GM12878 (cell line): ENCODE results near the gene EIF3B. TPM values are rescaled to one million over a fixed set of nuclear protein-coding genes. Genes with fewer than 3 reads are reported as not detected.

Experiments used
- BRCA1 ChIP-seq: IDR thresholded peaks from 2 replicates; pipeline ENCODE4 v1.6.1; 2011; ENCODE audit warnings: low read depth, low read length, improper control_type of control experiment
- CBFB ChIP-seq: IDR thresholded peaks from 2 replicates; pipeline ENCODE4 v1.6.1; 2016; ENCODE audit warnings: antibody characterized with exemption, low read depth
- CHD2 ChIP-seq: IDR thresholded peaks from 2 replicates; pipeline ENCODE4 v1.6.1; 2011; ENCODE audit warnings: low read depth, low read length, improper control_type of control experiment, borderline replicate concordance
- EZH2 ChIP-seq: IDR thresholded peaks from 2 replicates; pipeline ENCODE4 v1.6.1; 2012; ENCODE audit warnings: low read depth, mild to moderate bottlenecking, control low read depth, inconsistent platforms, low read length, borderline replicate concordance; ENCODE audit not compliant: control insufficient read depth
- FOS ChIP-seq: IDR thresholded peaks from 3 replicates; pipeline ENCODE4 v1.6.1; 2011; ENCODE audit warnings: borderline replicate concordance; ENCODE audit not compliant: insufficient read length; ENCODE audit errors: extremely low read depth
- GABPA ChIP-seq: IDR thresholded peaks from 2 replicates; pipeline ENCODE4 v1.6.1; 2014; ENCODE audit warnings: antibody characterized with exemption, low read depth, mild to moderate bottlenecking, inconsistent platforms
- HDAC6 ChIP-seq: fragments of 200-600 bp; sonication (generic); IDR thresholded peaks from one replicate; pipeline ENCODE4 v1.8.0; 2017; ENCODE audit warnings: antibody characterized with exemption; ENCODE audit not compliant: unreplicated experiment
- IRF4 ChIP-seq: IDR thresholded peaks from 2 replicates; pipeline ENCODE4 v1.6.1; 2011; ENCODE audit warnings: low read depth, low read length
- JUNB ChIP-seq: IDR thresholded peaks from 2 replicates; pipeline ENCODE4 v1.6.1; 2016; ENCODE audit warnings: antibody characterized with exemption, mild to moderate bottlenecking
- KAT2A ChIP-seq: conservative IDR thresholded peaks from 2 replicates; pipeline ENCODE4 v1.6.1; 2011; ENCODE audit warnings: low read depth, low read length; ENCODE audit not compliant: control insufficient read depth
- MEF2B ChIP-seq: fragments of 450-650 bp; IDR thresholded peaks from 2 replicates; pipeline ENCODE4 v1.6.1; 2018; ENCODE audit warnings: mild to moderate bottlenecking, moderate library complexity; ENCODE audit not compliant: partially characterized antibody, poor library complexity, severe bottlenecking
- MTA2 ChIP-seq: fragments of 450-650 bp; IDR thresholded peaks from 2 replicates; pipeline ENCODE4 v1.6.1; 2016; ENCODE audit warnings: low read depth, mild to moderate bottlenecking, moderate library complexity
- MTA3 ChIP-seq: IDR thresholded peaks from 2 replicates; pipeline ENCODE4 v1.6.1; 2012; ENCODE audit warnings: low read length, inconsistent platforms, borderline replicate concordance
- NKRF ChIP-seq: fragments of 450-650 bp; conservative IDR thresholded peaks from 2 replicates; pipeline ENCODE4 v1.6.1; 2017; ENCODE audit warnings: mild to moderate bottlenecking, moderate library complexity
- POLR2A ChIP-seq: IDR thresholded peaks from 2 replicates; pipeline ENCODE4 v1.6.1; 2011; ENCODE audit warnings: low read depth, mild to moderate bottlenecking, low read length
- RB1 ChIP-seq: fragments of 450-650 bp; formaldehyde crosslinking; IDR thresholded peaks from 2 replicates; pipeline ENCODE4 v1.6.1; 2017; ENCODE audit warnings: mild to moderate bottlenecking, borderline replicate concordance
- SPI1 ChIP-seq: IDR thresholded peaks from 2 replicates; pipeline ENCODE4 v1.6.1; 2011; ENCODE audit warnings: low read depth, mild to moderate bottlenecking, low read length, moderate library complexity, borderline replicate concordance; ENCODE audit not compliant: insufficient read depth
- TBL1XR1 ChIP-seq: IDR thresholded peaks from 2 replicates; pipeline ENCODE4 v1.6.1; 2012; ENCODE audit warnings: low read depth, low read length, improper control_type of control experiment
- USF1 ChIP-seq: IDR thresholded peaks from 2 replicates; pipeline ENCODE4 v1.6.1; 2011; ENCODE audit warnings: borderline replicate concordance, low read depth, mild to moderate bottlenecking, moderate library complexity, mixed read lengths, low read length; ENCODE audit not compliant: insufficient read depth; ENCODE audit errors: extremely low read length
- YBX1 ChIP-seq: fragments of 450-650 bp; IDR thresholded peaks from 2 replicates; pipeline ENCODE4 v1.6.1; 2016; ENCODE audit warnings: antibody characterized with exemption
- ZBTB33 ChIP-seq: fragments of 450-650 bp; IDR thresholded peaks from 2 replicates; pipeline ENCODE4 v1.6.1; 2017; ENCODE audit warnings: mild to moderate bottlenecking
- ZNF687 ChIP-seq: fragments of 450-650 bp; IDR thresholded peaks from 2 replicates; pipeline ENCODE4 v1.6.1; 2017; ENCODE audit warnings: mild to moderate bottlenecking, moderate library complexity
- polyA plus RNA-seq, 11 experiments: library from polyadenylated mRNA; depleted of rRNA in 4 of 11; unstranded in 6 of 11; stranded (reverse) in 5 of 11; fragments of >200 nt; fragmentation: Nextera tagmentation in 4 of 11; fragmentation: Illumina TruSeq in 1 of 11; extraction: Ambion mirVana in 4 of 11; extraction: Trizol in 1 of 11; gene quantifications; 1 replicate in 1 of 11; 2 replicates in 10 of 11; pipeline versions ENCODE4 v1.2.1 to v1.2.3, GENCODE V29; 2011 to 2016; ENCODE audit warnings: inconsistent platforms in 2 of 11, missing spikeins in 2 of 11, low read depth in 1 of 11
- total RNA-seq, 4 experiments: library from RNA; depleted of rRNA in 3 of 4; stranded (reverse); fragments of >200 nt in 3 of 4; fragmentation: Illumina TruSeq in 1 of 4; extraction: Trizol in 1 of 4; gene quantifications; 2 replicates each; pipeline versions ENCODE4 v1.2.1 to v1.2.3, GENCODE V29; 2013 to 2021

The EIF3B gene
- total and polyA plus RNA-seq, 10 of the 15 experiments (the other 5 are each of a cell fraction or from before 2014, with no cell fraction given), result 17.6 to 275 (median 153) TPM

- no peak for TF ChIP-seq USF1
- peak; percentile 48; the same call in 1 of the 2 replicates for TF ChIP-seq CHD2
- peak; percentile 69 for TF ChIP-seq NKRF
- no peak for TF ChIP-seq ZNF687
- no peak for TF ChIP-seq KAT2A
- peak; percentile 71; the same call in 1 of the 2 replicates for TF ChIP-seq CBFB
- no peak for TF ChIP-seq EZH2
- peak; percentile 33; the same call in 1 of the 2 replicates for TF ChIP-seq ZBTB33
- no peak for TF ChIP-seq FOS
- 0 out of 2 replicates have a peak, but pooled peaks have one; percentile 42 for TF ChIP-seq IRF4
- no peak for TF ChIP-seq HDAC6
- no peak; the same call in none of the 2 replicates for TF ChIP-seq MTA3
- TF ChIP-seq SPI1, result no peak
- TF ChIP-seq MEF2B, result no peak
- peak; percentile 93 for TF ChIP-seq MTA2
- TF ChIP-seq YBX1, result no peak
- TF ChIP-seq POLR2A, result peak; percentile 73
- TF ChIP-seq GABPA, result no peak; the same call in 1 of the 2 replicates
- TF ChIP-seq RB1, result 0 out of 2 replicates have a peak, but pooled peaks have one; percentile 25
- TF ChIP-seq BRCA1, result no peak
- TF ChIP-seq TBL1XR1, result peak; percentile 85
- TF ChIP-seq JUNB, result 0 out of 2 replicates have a peak, but pooled peaks have one; percentile 14
Observed at GRCh38 chr7:2405601-2406345, 51.1 kb downstream of the EIF3B start (continued).
